H4 (cell line): ENCODE data around the gene CHD5. TPM values are rescaled to one million over a fixed set of nuclear protein-coding genes. Genes with fewer than 3 reads are reported as not detected.

Experiments
- DNase-seq: peaks from one replicate; pipeline ENCODE4 v3.0.0-alpha.2; 2015; ENCODE audit warnings: low spot score
- total RNA-seq: library from RNA; depleted of rRNA; stranded (reverse); fragments of >200 nt; shearing (Covaris generic); gene quantifications from 2 replicates; pipeline ENCODE4 v1.2.3, GENCODE V29; 2014

The CHD5 gene
- total RNA-seq, 1 experiment from 2014 or later: 0.04 TPM

- no peak for DNase-seq
Observed at GRCh38 chr1:6134206-6134605, 45.9 kb downstream of the CHD5 start.

- DNase-seq: no peak
Observed at GRCh38 chr1:6133146-6133895, 46.8 kb downstream of the CHD5 start.

- DNase-seq: no peak
Observed at GRCh38 chr1:6131561-6131960, 48.6 kb downstream of the CHD5 start.

GRCh38 chr1:6130596-6130995, 49.5 kb downstream of the CHD5 start:
- no peak for DNase-seq

- no peak for DNase-seq
Observed at GRCh38 chr1:6130036-6130435, 50.1 kb downstream of the CHD5 start.

GRCh38 chr1:6129313-6129712, 50.8 kb downstream of the CHD5 start:
- no peak for DNase-seq

- DNase-seq: no peak
Observed at GRCh38 chr1:6128276-6129081, 51.6 kb downstream of the CHD5 start.

GRCh38 chr1:6127587-6128163, 52.4 kb downstream of the CHD5 start:
- no peak for DNase-seq

- no peak for DNase-seq
Observed at GRCh38 chr1:6126521-6127067, 53.5 kb downstream of the CHD5 start.

GRCh38 chr1:6126028-6126427, 54.1 kb downstream of the CHD5 start:
- DNase-seq: no peak

GRCh38 chr1:6125366-6125765, 54.8 kb downstream of the CHD5 start:
- DNase-seq: no peak

- DNase-seq: no peak
Observed at GRCh38 chr1:6124746-6125365, 55.3 kb downstream of the CHD5 start.

GRCh38 chr1:6124341-6124740, 55.8 kb downstream of the CHD5 start:
- no peak for DNase-seq

- DNase-seq: no peak
Observed at GRCh38 chr1:6123816-6124215, 56.3 kb downstream of the CHD5 start.

- DNase-seq: no peak
Observed at GRCh38 chr1:6123083-6123482, 57.0 kb downstream of the CHD5 start.

GRCh38 chr1:6121651-6122370, 58.3 kb downstream of the CHD5 start:
- no peak for DNase-seq

GRCh38 chr1:6121021-6121421, 59.1 kb downstream of the CHD5 start:
- no peak for DNase-seq

GRCh38 chr1:6118415-6118814, 61.7 kb downstream of the CHD5 start:
- no peak for DNase-seq

- DNase-seq: no peak
Observed at GRCh38 chr1:6117624-6118023, 62.5 kb downstream of the CHD5 start.

GRCh38 chr1:6117064-6117463, 63.1 kb downstream of the CHD5 start:
- DNase-seq: no peak

- DNase-seq: peak; percentile 25
Observed at GRCh38 chr1:6116137-6116536, 64.0 kb downstream of the CHD5 start.
